Activated CD8-positive, alpha-beta memory T cell treated with anti-CD3 and anti-CD28 coated beads for 36 hours (primary cell): ENCODE results near the gene NEGR1. TPM values are rescaled to one million over a fixed set of nuclear protein-coding genes. Genes with fewer than 3 reads are reported as not detected.

Source experiments
- CTCF ChIA-PET: fragments of 350-600 bp; sonication (Branson Sonifier 250); formaldehyde crosslinking; loops from one replicate; lab custom pipeline; 2021; ENCODE audit warnings: antibody characterized with exemption; lab: Charles Lee
- POLR2A ChIA-PET: fragments of 350-600 bp; sonication (Branson Sonifier 250); formaldehyde crosslinking; loops from one replicate; lab custom pipeline; 2021; ENCODE audit warnings: antibody characterized with exemption; lab: Charles Lee
- total RNA-seq, 2 experiments: library from RNA; stranded (reverse); gene quantifications; one replicate each; pipeline ENCODE4 v1.2.3, GENCODE V29; 2021

Gene NEGR1
- total RNA-seq, 2 experiments from 2014 or later, result not detected

DNA sequence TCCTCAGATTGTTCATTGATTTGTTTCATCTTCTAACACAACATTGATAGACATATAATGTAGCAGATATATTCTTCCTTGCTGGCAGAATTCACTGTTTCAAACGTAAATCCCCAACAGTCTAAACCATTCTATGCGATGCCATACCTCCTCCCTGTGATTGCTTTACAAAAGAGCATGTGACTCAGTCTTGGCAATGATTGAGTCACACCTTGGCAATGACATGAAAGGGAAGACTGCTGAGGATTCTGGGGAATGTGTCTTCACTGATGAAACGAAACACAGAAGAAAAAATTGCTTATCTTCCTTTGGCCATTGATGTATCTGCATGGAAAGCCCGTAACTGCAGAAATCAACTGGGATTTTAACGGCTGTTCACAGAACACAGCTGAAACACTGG lies 791.9 kb downstream of the NEGR1 start:
- CTCF ChIA-PET, result no interaction called here
- POLR2A ChIA-PET, result no interaction called here

DNA sequence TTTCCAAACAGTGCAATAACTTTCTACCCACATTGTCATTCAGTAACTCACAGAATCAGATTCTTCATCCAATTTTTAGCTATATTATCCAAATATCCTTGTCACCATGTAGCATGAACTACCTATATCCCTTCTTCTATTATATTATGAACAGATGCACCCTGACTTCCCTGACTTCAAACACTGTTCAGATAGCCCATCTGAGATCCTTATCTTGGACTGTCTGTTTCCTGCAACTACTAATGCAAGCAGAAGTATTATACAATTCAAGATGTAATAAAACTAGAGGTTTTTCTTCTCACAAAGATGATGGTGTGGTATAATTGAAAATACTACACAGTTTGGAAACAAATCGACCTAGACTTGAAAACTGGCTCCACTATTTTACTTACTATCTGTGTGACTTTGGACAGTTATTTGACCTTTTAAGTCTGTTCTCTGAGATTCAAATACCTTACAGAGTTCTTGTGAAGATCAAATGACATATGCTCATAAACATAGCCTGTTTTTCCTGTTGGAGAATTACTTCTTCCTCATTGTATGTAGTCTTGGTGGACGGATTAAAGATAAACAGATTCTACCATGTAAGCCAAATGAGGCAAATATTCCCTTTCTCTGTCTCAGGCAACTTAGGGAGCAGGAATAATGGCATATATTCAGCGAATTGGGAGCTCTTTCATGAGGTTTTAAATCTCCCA lies 793.6 kb downstream of the NEGR1 start:
- POLR2A ChIA-PET, result no interaction called here
- CTCF ChIA-PET, result no interaction called here

- CTCF ChIA-PET, result no interaction called here
Observed at GRCh38 chr1:71473331-71473730, 809.0 kb downstream of the NEGR1 start.

GRCh38 chr1:71465093-71465492 lies 817.2 kb downstream of the NEGR1 start:
- POLR2A ChIA-PET, result no interaction called here
- CTCF ChIA-PET, result no interaction called here

More at GRCh38 chr1:71473331-71473730, 809.0 kb downstream of the NEGR1 start:
- POLR2A ChIA-PET, result no interaction called here

- POLR2A ChIA-PET, result no interaction called here
- CTCF ChIA-PET, result no interaction called here
Observed at GRCh38 chr1:71464016-71464415, 818.3 kb downstream of the NEGR1 start.

- ChIA-PET POLR2A (no interaction called here), CTCF (no interaction called here)
Observed at GRCh38 chr1:71463144-71463543, 819.2 kb downstream of the NEGR1 start.

- POLR2A ChIA-PET, result no interaction called here
- CTCF ChIA-PET, result no interaction called here
Observed at GRCh38 chr1:71462247-71462646, 820.1 kb downstream of the NEGR1 start.

DNA sequence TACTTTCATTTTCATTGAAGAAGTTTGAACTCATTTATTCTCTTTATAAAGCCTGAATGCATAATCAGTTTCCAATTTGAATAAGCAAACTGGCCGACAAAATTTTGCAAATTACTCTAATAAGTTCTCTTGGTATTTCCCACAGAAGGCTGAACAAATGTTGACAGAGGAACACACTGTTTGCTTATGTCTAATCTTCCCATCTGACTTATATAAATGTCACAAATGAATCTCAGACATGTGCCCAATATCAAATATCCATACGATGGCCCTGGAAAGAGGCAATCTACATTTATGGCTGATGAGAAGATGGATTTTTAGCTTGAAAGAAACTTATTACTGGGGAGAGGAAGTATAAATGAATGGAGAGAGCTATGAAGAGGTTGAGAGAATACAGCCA lies 820.9 kb downstream of the NEGR1 start:
- POLR2A ChIA-PET, result no interaction called here
- CTCF ChIA-PET, result no interaction called here

DNA sequence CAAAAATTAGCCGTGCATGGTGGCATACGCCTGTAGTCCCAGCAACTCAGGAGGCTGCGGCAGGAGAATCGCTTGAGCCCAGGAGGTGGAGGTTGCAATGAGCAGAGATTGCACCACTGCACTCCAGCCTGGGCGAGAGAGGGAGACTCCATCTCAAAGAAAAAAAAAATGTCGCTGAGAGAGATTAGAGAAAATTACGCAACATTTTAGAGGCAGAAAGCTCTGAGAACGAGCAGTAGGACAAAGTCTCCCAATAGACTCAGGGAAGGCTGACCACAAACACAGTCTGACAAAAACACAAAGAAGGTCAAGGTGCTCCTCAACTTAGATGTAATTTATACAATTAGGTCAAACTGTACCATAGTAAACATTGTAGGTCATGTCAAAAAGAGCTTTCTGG lies 833.9 kb downstream of the NEGR1 start:
- CTCF ChIA-PET, result no interaction called here
- POLR2A ChIA-PET, result no interaction called here

GRCh38 chr1:71438626-71439025 lies 843.7 kb downstream of the NEGR1 start:
- POLR2A ChIA-PET, result no interaction called here

GRCh38 chr1:71435951-71436350 lies 846.4 kb downstream of the NEGR1 start:
- CTCF ChIA-PET, result no interaction called here
- POLR2A ChIA-PET, result interaction anchor here (0.7 kb wide), 1 partner anchor 1218 kb away, joined by 5 read pairs; no protein-coding TSS in a partner anchor

More at GRCh38 chr1:71438626-71439025, 843.7 kb downstream of the NEGR1 start:
- CTCF ChIA-PET, result no interaction called here

DNA sequence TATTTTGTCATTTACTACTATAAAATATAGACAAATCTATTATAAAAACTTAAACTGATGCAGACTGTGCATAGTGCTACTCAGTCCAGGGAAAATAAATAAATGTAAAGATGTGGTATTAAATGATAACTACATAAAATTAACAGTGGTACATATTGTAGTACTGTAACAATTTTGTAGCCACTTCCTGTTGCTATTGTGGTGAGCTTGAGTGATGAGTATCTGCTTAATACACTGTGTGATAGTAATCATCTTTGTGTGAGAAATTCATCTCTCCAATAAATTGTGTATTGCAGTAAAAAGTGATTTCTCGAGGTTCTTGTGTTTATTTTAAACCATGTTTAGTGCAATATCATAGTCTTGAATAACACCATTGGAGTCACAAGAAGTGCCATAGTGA lies 848.1 kb downstream of the NEGR1 start:
- CTCF ChIA-PET, result no interaction called here
- POLR2A ChIA-PET, result no interaction called here

GRCh38 chr1:71428029-71428428 lies 854.3 kb downstream of the NEGR1 start:
- ChIA-PET POLR2A (no interaction called here), CTCF (no interaction called here)

DNA sequence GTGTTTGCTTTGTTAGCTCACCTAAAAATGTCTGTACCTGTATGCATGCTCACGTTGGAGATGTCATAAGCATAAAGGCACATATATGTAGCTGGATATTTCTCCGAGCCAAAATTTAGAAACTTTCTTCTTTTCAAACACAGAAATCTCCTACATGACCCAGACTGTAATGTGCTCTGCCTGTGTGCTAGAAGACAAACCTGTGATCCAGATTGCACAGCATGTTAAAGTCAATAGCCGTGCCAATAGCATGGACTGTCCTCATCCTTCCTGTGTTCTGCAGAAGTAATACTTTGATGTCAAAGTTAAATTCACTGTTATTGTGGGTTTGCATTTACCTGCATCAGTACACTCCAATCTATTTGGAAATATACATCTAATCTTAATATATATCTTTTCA lies 855.3 kb downstream of the NEGR1 start:
- CTCF ChIA-PET, result no interaction called here
- POLR2A ChIA-PET, result no interaction called here

GRCh38 chr1:71424536-71424935 lies 857.8 kb downstream of the NEGR1 start:
- ChIA-PET CTCF (no interaction called here), POLR2A (no interaction called here)

DNA sequence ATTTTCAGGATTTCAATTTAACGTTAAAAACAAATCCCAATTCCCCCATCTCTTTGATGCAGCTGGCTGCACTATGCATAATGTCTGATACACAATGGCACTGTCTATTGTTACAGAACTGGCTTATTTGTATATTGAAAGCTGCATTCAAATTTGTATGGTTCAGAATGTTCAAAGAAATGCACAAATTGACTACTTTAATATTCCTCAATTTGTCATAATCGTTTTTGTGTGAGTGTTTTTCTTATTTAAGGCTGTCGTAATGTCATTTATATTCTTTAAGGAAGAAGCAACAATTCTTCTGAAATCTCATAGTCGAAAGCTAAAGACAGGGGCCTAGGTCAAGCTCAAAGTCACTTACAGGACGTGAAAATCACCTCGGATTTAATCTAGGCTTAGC lies 860.1 kb downstream of the NEGR1 start:
- ChIA-PET POLR2A (no interaction called here), CTCF (no interaction called here)

DNA sequence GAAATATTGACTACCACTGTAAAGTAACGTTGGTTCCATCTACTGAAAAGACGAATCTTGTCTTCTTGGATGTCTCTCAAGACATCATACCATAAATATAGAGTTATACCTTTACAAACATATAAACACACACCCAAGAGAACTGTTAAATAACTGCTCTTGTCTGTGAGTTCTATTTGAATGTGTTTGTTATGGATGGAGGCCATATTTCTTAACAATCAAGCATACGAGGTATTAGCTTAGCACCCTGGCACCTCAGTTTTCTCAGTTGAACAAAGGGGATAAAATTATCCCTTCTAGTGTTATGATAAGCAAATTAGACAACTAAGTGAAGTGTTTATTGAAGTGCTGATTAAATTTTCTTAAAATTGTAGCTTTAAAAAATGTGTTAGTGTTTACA lies 864.9 kb downstream of the NEGR1 start:
- CTCF ChIA-PET, result no interaction called here
- POLR2A ChIA-PET, result no interaction called here

DNA sequence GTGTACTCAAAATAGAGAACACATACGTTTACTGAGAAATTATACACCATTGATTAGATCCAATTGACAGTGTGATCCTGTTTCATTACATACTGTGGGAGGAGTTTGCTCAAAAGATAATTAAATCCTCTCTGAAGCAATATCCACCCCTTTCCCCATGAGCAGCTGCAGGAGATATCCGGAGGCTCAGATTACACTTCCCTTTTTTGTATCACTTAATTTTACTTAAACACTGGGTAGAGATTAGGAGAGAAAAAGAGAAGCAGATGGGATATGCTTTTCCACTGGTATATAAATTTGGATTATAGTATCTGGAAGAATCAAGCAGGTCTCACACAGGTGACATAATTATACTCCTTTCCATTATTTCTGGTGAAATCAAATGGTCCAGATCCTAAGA lies 868.2 kb downstream of the NEGR1 start:
- ChIA-PET POLR2A (no interaction called here), CTCF (no interaction called here)

GRCh38 chr1:71413441-71414175 lies 868.7 kb downstream of the NEGR1 start:
- ChIA-PET CTCF (no interaction called here), POLR2A (no interaction called here)

DNA sequence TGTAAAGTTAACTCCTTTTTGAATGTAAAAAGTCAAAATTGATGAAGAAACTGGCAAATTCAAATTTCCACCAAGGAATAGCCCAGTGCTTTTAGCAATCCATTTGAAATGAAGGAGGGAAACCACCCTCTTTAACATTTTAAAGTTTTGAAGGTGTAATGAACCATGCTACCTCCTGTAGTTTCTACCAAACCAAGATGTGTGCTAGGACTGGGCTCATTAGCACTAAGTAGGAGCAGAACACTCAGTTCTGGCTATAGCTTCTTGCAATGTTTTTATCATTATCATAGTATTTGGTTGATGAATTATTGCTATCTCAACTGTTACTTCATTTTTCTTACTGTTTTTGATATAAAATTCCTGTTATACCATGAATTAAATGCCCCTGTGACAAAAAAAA lies 882.3 kb downstream of the NEGR1 start:
- ChIA-PET CTCF (no interaction called here), POLR2A (no interaction called here)

GRCh38 chr1:71399594-71399993 lies 882.7 kb downstream of the NEGR1 start:
- ChIA-PET POLR2A (no interaction called here), CTCF (no interaction called here)
